HG02678 (cell line): ENCODE data around the gene PCDHA3.
"Not testable (repeated sequence)": the region's sequence is repeated elsewhere in the genome, so short reads cannot be mapped to it uniquely, and the experiment has no call there.

Source experiments
- ATAC-seq: cut with Tn5 transposase; IDR thresholded peaks from one replicate; pipeline ENCODE4 v1.9.1; 2021; ENCODE audit warnings: mild to moderate bottlenecking, moderate library complexity; ENCODE audit not compliant: unreplicated experiment

Gene PCDHA3

DNA sequence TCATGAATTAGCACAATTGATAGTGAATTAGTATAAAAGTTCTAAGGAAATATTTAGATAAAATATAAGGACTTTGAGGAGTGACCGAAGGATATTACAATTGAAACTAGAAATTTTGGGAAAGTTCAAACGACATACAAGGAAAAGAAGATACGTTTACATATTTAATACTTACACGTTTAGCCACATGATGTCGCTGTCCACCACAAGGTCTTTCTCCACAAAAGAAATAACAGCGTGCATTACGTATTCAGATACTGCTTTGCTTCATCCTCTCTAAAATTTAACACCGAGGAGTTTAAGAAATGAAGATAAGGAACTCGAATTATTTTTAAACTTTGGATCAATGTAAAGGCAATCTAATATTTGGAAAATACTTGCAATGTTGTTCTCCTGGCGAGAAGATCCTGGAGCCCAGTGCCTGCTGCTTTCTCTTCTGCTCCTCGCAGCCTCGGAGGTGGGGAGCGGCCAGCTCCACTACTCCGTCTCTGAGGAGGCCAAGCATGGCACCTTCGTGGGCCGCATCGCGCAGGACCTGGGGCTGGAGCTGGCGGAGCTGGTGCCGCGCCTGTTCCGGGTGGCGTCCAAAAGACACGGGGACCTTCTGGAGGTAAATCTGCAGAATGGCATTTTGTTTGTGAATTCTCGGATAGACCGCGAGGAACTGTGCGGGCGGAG is at the start of gene PCDHA3:
PCDHA3 (plus strand) TSS at position 242 of the 678 bp plus-strand sequence.
- no peak for ATAC-seq

DNA sequence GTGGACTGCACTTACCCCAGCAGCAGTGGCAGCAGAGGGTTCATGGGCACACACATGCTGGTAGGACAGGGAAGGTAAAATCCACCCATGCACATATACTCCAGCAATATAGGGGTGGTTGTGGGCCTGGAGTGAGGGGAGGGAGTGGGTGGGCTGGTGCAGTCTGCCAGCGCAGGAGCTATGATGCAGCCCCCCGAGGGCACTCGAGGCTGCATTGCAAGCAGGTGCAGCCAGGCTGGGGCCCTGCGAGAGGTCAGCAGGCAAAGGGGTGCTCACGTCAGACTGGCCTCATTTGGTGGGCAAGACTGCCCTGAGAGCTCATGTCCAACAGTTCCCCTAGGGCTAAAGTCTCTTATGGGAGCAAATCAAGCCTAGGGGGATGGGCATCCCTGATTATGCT is 47.3 kb upstream of the PCDHA3 start:
- ATAC-seq = no peak

DNA sequence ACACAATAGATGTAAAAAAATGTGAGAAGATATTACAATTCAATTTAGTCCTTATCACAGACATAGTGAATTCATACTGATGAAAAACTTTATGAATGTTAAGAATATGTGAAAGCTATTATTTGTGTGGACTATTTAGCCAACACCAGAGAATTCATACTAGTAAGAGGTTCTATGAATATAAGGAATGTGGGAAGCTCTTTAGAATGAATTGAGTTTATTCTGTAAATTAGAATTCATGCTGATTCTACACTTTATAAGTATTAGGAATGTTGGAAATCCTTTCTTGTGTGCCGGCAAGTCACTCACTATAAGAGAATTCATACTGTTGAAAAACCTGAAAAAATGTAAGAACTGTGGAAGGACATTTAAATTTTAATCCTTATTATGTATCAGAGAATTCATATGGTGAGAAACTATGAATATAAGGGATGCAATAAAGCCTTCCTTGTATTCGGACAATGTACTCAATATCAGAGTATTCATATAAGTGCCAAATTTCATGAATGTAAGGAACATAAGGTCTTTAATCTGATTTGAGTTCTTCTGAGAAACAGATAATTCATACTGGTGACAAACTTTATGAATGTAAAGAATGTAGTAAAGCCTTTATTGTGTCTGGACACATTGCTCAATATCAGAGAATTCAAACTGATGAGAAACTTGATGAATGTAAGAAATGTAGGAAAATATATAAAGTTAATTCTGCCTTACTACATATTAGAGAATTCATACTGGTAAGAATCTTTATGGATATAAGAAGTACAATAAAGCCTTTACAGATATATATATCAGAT is 36.5 kb upstream of the PCDHA3 start:
- no peak for ATAC-seq

DNA sequence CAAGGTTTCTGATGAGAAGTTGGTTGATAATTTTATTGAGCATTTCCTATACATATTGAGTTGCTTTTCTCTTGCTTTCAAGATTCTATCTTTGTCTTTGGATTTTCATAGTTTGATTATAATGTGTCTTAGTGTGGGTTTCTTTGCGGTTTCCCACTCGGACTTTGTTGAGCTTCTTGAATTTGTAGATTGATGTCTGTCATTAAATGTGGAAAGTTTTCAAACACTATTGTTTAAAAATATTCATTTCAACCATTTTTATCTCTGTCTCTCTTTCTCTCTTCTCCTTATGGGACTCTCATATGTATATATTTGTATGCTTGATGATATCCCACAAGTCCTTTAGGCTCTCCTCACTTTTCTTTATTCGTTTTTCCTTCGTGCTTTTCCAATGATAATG is 33.4 kb upstream of the PCDHA3 start:
- no peak for ATAC-seq

DNA sequence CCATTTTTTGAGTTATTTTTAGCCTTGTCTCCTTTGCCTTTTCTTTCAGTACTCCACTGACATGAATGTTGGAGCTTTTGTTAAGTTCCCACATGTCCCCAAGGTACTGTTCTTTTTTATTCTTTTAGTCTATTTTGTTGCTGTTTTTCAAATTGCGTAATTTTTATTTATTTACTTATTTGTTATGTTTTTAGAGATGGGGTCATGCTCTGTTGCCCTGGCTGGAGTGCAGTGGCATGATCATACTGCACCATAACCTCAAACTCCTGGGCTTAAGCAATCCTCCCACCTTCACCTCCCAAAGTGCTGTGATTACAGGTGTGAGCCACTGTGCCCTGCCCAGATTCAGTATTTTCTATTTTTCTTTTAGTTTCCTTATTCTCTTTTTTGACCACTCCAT is 20.3 kb upstream of the PCDHA3 start:
- no peak for ATAC-seq

DNA sequence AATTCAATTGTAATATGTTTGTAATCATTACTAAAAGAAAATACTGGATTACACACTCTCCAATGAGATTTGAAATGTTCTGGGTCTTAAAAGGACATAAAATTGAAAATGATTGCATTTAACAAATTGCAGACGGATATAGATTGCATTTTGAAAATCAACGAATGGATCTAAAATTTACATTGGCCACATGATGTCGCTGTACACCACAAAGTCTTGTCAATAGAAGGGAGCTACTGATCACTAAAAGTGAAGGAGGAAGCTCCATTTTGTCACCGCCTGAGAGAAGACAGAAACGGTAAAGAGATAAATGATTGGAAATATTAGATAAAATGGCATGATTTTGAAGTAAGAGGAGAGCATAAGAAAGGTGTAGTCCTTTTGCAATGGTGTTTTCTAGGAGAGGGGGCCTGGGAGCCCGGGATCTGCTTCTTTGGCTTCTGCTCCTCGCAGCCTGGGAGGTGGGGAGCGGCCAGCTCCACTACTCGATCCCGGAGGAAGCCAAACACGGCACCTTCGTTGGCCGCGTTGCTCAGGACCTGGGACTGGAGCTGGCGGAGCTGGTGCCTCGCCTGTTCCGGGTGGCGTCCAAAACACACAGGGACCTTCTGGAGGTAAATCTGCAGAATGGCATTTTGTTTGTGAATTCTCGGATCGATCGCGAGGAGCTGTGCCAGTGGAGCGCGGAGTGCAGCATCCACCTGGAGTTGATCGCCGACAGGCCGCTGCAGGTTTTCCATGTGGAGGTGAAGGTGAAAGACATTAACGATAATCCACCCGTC is 14.8 kb upstream of the PCDHA3 start, which contains the start of gene PCDHA1:
PCDHA1 (plus strand) TSS at position 236 of the 782 bp plus-strand sequence.
- ATAC-seq = no peak

DNA sequence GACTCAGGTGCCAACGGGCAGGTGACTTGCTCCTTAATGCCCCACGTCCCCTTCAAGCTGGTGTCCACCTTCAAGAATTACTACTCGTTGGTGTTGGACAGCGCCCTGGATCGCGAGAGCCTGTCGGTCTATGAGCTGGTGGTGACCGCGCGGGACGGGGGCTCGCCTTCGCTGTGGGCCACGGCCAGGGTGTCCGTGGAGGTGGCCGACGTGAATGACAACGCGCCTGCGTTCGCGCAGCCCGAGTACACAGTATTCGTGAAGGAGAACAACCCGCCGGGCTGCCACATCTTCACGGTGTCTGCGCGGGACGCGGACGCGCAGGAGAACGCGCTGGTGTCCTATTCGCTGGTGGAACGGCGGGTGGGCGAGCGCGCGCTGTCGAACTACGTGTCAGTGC is 13.4 kb upstream of the PCDHA3 start:
- not testable (repeated sequence) for ATAC-seq

DNA sequence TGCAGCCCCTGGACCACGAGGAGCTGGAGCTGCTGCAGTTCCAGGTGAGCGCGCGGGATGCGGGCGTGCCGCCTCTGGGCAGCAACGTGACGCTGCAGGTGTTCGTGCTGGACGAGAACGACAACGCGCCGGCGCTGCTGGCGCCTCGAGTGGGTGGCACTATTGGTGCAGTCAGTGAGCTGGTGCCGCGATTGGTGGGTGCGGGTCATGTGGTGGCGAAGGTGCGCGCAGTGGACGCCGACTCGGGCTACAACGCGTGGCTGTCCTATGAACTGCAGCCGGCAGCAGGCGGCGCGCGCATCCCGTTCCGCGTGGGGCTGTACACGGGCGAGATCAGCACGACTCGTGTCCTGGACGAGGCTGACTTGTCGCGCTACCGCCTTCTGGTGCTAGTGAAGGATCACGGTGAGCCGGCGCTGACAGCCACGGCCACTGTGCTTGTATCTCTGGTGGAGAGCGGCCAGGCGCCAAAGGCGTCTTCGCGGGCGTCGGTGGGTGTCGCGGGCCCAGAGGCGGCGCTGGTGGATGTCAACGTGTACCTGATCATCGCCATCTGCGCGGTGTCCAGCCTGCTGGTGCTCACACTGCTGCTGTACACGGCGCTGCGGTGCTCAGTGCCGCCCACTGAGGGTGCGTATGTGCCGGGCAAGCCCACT is 12.9 kb upstream of the PCDHA3 start:
- ATAC-seq = not testable (repeated sequence)

DNA sequence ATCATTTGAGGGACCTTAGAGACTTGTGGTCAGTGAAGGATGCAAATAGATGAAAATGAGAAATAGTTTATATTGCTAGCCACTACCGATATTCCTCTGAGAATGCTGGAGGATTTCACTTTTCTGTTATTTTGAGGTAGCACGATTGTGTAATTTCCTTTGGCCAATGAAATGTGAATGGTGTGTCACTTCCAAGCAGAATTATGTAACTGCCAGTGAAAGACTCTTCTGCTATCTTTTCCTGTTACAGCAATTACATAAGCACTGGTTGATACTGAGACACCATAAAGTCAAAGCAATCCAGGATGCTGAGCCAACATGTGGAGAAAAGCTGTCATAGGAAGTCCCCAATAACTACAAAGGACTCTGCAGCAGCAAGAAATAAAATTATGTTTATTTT is 9.8 kb upstream of the PCDHA3 start:
- ATAC-seq = no peak

DNA sequence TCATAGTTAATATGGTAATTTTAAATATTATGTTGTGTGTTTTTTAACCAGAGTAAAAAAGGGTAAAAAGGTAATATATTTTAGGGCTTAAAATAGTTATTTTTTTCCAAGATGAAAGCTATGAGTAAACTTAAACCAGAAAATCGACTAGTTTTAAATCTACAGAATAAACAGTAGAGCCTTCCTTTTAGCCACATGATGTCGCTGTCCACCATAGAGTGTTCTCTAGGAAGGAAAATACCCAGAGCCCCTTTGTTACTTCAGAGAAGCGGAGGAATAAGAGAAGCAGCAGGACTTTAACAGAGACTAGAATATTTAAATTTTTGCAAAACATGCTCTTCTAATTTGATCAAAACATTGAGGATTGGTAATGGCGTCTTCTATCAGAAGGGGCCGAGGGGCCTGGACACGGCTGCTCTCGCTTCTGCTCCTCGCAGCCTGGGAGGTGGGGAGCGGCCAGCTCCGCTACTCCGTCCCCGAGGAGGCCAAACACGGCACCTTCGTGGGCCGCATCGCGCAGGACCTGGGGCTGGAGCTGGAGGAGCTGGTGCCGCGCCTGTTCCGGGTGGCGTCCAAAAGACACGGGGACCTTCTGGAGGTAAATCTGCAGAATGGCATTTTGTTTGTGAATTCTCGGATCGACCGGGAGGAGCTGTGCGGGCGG is 6.1 kb upstream of the PCDHA3 start, which contains the start of gene PCDHA2:
PCDHA2 (plus strand) TSS at position 258 of the 664 bp plus-strand sequence.
- ATAC-seq = no peak

DNA sequence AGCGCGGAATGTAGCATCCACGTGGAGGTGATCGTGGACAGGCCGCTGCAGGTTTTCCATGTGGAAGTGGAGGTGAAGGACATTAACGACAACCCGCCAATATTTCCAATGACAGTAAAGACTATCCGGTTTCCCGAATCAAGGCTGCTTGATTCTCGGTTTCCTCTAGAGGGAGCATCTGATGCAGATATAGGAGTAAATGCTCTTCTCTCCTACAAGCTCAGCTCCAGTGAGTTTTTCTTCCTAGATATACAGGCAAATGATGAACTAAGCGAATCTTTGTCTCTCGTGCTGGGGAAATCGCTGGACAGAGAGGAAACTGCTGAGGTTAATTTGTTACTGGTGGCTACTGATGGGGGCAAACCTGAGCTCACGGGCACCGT is 5.6 kb upstream of the PCDHA3 start:
- ATAC-seq = no peak

DNA sequence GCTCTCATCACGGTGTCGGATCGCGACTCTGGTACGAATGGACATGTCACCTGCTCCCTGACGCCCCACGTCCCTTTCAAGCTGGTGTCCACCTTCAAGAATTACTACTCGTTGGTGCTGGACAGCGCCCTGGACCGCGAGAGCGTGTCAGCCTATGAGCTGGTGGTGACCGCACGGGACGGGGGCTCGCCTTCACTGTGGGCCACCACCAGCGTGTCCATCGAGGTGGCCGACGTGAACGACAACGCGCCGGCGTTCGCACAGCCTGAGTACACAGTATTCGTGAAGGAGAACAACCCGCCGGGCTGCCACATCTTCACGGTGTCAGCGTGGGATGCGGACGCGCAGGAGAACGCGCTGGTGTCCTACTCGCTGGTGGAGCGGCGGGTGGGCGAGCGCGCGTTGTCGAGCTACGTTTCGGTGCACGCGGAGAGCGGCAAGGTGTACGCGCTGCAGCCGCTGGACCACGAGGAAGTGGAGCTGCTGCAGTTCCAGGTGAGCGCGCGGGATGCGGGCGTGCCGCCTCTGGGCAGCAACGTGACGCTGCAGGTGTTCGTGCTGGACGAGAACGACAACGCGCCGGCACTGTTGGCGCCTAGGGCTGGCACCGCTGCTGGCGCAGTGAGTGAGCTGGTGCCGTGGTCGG is 4.7 kb upstream of the PCDHA3 start:
- ATAC-seq = not testable (repeated sequence)

DNA sequence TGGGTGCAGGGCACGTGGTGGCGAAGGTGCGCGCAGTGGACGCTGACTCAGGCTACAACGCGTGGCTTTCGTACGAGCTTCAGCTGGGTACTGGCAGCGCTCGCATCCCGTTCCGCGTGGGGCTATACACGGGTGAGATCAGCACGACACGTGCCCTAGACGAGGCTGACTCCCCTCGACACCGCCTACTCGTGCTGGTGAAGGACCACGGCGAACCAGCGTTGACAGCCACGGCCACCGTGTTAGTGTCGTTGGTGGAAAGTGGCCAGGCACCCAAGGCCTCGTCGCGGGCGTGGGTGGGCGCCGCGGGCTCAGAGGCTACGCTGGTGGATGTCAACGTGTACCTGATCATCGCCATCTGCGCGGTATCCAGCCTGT is 4.2 kb upstream of the PCDHA3 start:
- no peak for ATAC-seq

DNA sequence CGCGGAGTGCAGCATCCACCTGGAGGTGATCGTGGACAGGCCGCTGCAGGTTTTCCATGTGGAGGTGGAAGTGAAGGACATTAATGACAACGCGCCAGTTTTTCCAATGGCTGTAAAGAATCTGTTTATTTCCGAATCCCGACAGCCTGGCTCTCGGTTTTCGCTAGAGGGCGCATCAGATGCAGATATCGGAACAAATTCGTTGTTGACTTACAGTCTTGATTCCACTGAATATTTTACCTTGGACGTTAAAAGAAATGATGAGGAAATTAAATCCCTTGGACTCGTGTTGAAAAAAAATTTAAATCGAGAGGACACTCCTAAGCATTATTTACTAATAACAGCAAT is 611 bp downstream of the PCDHA3 start:
- ATAC-seq = no peak

DNA sequence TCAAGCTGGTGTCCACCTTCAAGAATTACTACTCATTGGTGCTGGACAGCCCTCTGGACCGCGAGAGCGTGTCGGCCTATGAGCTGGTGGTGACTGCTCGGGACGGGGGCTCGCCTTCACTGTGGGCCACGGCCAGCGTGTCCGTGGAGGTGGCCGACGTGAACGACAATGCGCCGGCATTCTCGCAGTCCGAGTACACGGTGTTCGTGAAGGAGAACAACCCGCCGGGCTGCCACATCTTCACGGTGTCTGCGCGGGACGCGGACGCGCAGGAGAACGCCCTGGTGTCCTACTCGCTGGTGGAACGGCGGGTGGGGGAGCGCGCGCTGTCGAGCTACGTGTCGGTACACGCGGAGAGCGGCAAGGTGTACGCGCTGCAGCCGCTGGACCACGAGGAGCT is 1.5 kb downstream of the PCDHA3 start:
- not testable (repeated sequence) for ATAC-seq

DNA sequence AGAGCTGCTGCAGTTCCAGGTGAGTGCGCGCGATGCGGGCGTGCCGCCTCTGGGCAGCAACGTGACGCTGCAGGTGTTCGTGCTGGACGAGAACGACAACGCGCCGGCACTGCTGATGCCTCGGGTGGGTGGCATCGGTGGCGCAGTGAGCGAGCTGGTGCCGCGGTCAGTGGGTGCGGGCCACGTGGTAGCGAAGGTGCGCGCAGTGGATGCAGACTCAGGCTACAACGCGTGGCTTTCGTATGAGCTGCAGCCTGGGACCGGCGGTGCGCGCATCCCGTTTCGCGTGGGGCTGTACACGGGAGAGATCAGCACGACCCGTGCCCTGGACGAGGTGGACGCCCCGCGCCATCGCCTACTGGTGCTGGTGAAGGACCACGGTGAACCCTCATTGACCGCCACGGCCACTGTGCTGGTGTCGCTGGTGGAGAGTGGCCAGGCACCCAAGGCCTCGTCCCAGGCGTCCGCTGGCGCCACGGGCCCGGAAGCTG is 2.0 kb downstream of the PCDHA3 start:
- ATAC-seq = no peak

DNA sequence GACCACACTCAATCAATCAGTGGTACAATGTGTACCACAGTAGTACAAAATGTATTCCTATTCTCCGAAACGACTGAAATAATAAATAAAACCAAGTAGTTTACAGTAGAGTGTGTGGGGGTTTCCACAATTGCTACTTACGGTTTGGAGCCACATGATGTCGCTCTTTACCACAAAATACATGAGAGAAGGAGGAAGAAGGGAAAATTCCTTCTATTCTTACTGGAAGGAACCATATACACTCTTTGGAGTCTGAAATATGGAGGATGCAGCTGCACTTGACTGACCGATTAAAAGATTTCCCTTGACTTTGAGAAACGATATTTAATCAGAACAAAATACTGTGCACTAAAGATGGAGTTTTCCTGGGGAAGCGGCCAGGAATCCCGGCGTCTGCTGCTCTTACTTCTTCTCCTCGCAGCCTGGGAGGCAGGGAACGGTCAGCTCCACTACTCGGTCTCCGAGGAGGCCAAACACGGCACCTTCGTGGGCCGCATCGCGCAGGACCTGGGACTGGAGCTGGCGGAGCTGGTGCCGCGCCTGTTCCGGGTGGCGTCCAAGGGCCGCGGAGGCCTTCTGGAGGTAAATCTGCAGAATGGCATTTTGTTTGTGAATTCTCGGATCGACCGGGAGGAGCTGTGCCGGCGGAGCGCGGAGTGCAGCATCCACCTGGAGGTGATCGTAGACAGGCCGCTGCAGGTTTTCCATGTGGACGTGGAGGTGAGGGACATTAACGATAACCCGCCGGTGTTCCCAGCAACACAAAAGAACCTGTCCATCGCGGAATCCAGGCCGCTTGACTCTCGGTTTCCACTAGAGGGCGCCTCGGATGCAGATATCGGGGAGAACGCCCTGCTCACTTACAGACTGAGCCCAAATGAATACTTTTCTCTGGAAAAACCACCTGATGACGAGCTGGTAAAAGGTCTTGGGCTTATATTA is 6.2 kb downstream of the PCDHA3 start, which contains the start of gene PCDHA4:
PCDHA4 (plus strand) TSS at position 235 of the 942 bp plus-strand sequence.
- ATAC-seq = no peak

DNA sequence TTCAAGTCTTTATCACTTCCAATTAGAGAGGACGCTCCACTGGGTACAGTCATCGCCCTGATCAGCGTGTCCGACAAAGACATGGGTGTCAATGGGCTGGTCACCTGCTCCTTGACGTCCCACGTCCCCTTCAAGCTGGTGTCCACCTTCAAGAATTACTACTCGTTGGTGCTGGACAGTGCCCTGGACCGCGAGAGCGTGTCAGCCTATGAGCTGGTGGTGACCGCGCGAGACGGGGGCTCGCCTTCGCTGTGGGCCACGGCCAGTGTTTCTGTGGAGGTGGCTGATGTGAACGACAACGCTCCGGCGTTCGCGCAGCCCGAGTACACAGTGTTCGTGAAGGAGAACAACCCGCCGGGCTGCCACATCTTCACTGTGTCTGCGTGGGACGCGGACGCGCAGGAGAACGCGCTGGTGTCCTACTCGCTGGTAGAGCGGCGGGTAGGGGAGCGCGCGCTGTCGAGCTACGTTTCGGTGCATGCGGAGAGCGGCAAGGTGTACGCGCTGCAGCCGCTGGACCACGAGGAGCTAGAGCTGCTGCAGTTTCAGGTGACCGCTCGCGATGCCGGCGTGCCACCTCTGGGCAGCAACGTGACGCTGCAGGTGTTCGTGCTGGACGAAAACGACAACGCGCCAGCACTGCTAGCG is 7.5 kb downstream of the PCDHA3 start:
- ATAC-seq = not testable (repeated sequence)
